H1 (cell line): ENCODE data around the gene CD164L2. TPM values are rescaled to one million over a fixed set of nuclear protein-coding genes. Genes with fewer than 3 reads are reported as not detected.

ENCODE experiments used
- BCL11A ChIP-seq, 2 experiments: IDR thresholded peaks; one replicate each; pipeline ENCODE4 v1.6.1; 2011; ENCODE audit warnings: low read depth in 2 of 2, low read length in 2 of 2, mild to moderate bottlenecking in 2 of 2
- CBX5 ChIP-seq: fragments of 300-800, 300-1000 bp; sonication (generic); IDR thresholded peaks from 2 replicates; pipeline ENCODE4 v1.7.1; 2016; ENCODE audit warnings: antibody characterized with exemption, low read length, low read depth
- CBX8 ChIP-seq: fragments of 300-800, 300-1000 bp; sonication (generic); IDR thresholded peaks from 2 replicates; pipeline ENCODE4 v1.7.1; 2016; ENCODE audit warnings: low read depth, low read length, borderline replicate concordance
- KDM4A ChIP-seq: IDR thresholded peaks from one replicate; pipeline ENCODE4 v1.7.1; 2012; ENCODE audit warnings: low read depth, mild to moderate bottlenecking, moderate library complexity, low read length, inconsistent platforms; ENCODE audit not compliant: severe bottlenecking
- PHF8 ChIP-seq: fragments of 200-600 bp; sonication (generic); conservative IDR thresholded peaks from 2 replicates; pipeline ENCODE4 v1.7.1; 2012; ENCODE audit warnings: low read depth, mild to moderate bottlenecking, inconsistent platforms, low read length, moderate library complexity
- SUZ12 ChIP-seq: fragments of 200-600 bp; sonication (generic); IDR thresholded peaks from 2 replicates; pipeline ENCODE4 v1.6.1; 2012; ENCODE audit warnings: mild to moderate bottlenecking, inconsistent platforms, low read length, moderate library complexity, mixed read lengths
- TAF1 ChIP-seq: IDR thresholded peaks from 2 replicates; pipeline ENCODE4 v1.6.1; 2011; ENCODE audit warnings: mild to moderate bottlenecking, low read depth, low read length
- polyA plus RNA-seq, 7 experiments: library from polyadenylated mRNA; depleted of rRNA in 3 of 7; stranded (reverse) in 5 of 7; unstranded in 2 of 7; fragments of >200 nt in 5 of 7; fragments of 200-250 nt in 2 of 7; gene quantifications; 1 replicate in 5 of 7; 2 replicates in 1 of 7; 4 replicates in 1 of 7; pipeline versions ENCODE4 v1.2.1 to v1.2.3, GENCODE V29; 2011 to 2013; ENCODE audit warnings: missing spikeins in 2 of 7, mixed read lengths in 2 of 7
- total RNA-seq: library from RNA; stranded (reverse); fragmentation: NEBNext Ultra II Directional; extraction: Animal tissue kit (Norgen Biotek cat#: 25700); gene quantifications from 2 replicates; pipeline ENCODE4 v1.2.1, GENCODE V29; 2021
- TF ChIP-seq, protein P1 (sequence below), 3 experiments: IDR thresholded peaks; 1 replicate in 2 of 3; 2 replicates in 1 of 3; pipeline versions ENCODE4 v1.5.1 to v1.6.1; 2011; ENCODE audit warnings: low read length in 3 of 3, mild to moderate bottlenecking in 3 of 3, inconsistent platforms in 2 of 3, low read depth in 1 of 3, moderate library complexity in 1 of 3; ENCODE audit not compliant: insufficient read depth in 1 of 3; ENCODE audit errors: control extremely low read depth in 1 of 3

The CD164L2 gene
- total and polyA plus RNA-seq, 2 of the 8 experiments (the other 6 are each of a cell fraction or from before 2014, with no cell fraction given), result 3.3 TPM

DNA sequence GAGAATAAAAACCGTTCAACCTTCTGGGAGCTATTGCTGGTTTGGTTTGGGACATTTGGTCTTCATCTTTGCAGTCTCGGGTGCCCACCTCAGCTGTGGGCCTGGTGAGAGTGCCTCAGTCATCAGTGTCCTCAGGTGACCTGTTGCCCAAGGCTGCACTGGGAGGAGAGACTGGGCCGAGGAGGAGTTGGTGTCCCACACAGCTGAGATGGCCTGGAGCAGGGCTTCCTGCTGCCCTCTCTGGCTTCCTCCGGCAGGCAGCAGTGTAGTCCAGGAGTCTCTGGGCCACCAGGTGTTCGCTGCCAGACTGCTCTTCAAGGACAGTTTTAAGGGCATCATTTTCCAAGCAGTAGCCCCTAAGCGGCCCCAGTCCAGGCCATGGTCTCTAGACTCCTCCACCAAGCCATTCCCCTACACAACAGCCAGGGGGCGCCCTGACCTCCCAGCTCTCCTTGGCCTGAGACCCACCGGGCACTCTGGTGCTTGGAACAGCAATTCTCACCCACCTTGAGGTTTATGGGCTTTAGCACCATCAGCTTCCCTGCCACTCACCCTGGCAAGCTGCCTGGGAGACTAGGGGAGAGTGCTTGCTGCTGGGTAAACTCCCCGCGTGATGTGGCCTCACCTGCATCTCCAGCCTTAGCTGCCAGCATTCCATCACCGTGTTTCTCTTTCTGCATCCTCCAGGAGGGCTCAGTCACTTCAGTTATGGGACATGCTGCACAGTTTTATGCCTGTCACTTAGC is 50.4 kb downstream of the CD164L2 start (continued):
- TF ChIP-seq, protein P1, sequence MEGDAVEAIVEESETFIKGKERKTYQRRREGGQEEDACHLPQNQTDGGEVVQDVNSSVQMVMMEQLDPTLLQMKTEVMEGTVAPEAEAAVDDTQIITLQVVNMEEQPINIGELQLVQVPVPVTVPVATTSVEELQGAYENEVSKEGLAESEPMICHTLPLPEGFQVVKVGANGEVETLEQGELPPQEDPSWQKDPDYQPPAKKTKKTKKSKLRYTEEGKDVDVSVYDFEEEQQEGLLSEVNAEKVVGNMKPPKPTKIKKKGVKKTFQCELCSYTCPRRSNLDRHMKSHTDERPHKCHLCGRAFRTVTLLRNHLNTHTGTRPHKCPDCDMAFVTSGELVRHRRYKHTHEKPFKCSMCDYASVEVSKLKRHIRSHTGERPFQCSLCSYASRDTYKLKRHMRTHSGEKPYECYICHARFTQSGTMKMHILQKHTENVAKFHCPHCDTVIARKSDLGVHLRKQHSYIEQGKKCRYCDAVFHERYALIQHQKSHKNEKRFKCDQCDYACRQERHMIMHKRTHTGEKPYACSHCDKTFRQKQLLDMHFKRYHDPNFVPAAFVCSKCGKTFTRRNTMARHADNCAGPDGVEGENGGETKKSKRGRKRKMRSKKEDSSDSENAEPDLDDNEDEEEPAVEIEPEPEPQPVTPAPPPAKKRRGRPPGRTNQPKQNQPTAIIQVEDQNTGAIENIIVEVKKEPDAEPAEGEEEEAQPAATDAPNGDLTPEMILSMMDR (IDR thresholded peaks at IDR 0.05; ENCODE audit: control extremely low read depth in 1 of 3, insufficient read depth in 1 of 3, low read depth in 1 of 3, low read length in 3 of 3), result peak; percentile 89 to 97 (median 95)
- TF ChIP-seq PHF8 (no peak), BCL11A (IDR thresholded peaks at IDR 0.05; ENCODE audit: low read depth in 2 of 2, low read length in 2 of 2) (no peak), CBX8 (no peak), KDM4A (no peak), SUZ12 (no peak), CBX5 (no peak), TAF1 (no peak)
